HEK293 (cell line): ENCODE results near the gene KIT.
A peak's percentile ranks its signal among the peaks of the same experiment; 100 is the strongest.

ENCODE experiments used
- BCL11A ChIP-seq: fragments of 450-650 bp; formaldehyde crosslinking; IDR thresholded peaks from 2 replicates; pipeline ENCODE4 v1.5.1; 2016; ENCODE audit warnings: low read depth, missing biosample characterization, missing genetic modification characterization
- EGR2 ChIP-seq: fragments of 450-650 bp; formaldehyde crosslinking; IDR thresholded peaks from 2 replicates; pipeline ENCODE4 v1.5.1; 2016; ENCODE audit warnings: low read depth, missing biosample characterization, missing genetic modification characterization
- GLI4 ChIP-seq: fragments of 450-650 bp; formaldehyde crosslinking; IDR thresholded peaks from 2 replicates; pipeline ENCODE4 v1.5.1; 2016; ENCODE audit warnings: missing biosample characterization, missing genetic modification characterization
- KLF16 ChIP-seq: fragments of 450-650 bp; formaldehyde crosslinking; IDR thresholded peaks from 2 replicates; pipeline ENCODE4 v1.5.1; 2017; ENCODE audit warnings: missing biosample characterization, missing genetic modification characterization
- RBAK ChIP-seq: fragments of 450-650 bp; formaldehyde crosslinking; IDR thresholded peaks from 2 replicates; pipeline ENCODE4 v1.5.1; 2016; ENCODE audit warnings: missing biosample characterization, missing genetic modification characterization
- SP3 ChIP-seq: fragments of 450-650 bp; formaldehyde crosslinking; IDR thresholded peaks from 2 replicates; pipeline ENCODE4 v1.5.1; 2016; ENCODE audit warnings: missing biosample characterization, missing genetic modification characterization
- ZBTB10 ChIP-seq: fragments of 450-650 bp; formaldehyde crosslinking; IDR thresholded peaks from 2 replicates; pipeline ENCODE4 v1.5.1; 2016; ENCODE audit warnings: missing biosample characterization, missing genetic modification characterization
- ZBTB11 ChIP-seq: fragments of 450-650 bp; formaldehyde crosslinking; conservative IDR thresholded peaks from 2 replicates; pipeline ENCODE4 v1.5.1; 2016; ENCODE audit warnings: low read depth, missing biosample characterization, missing genetic modification characterization
- ZBTB8A ChIP-seq: fragments of 450-650 bp; formaldehyde crosslinking; IDR thresholded peaks from 2 replicates; pipeline ENCODE4 v1.5.1; 2016; ENCODE audit warnings: missing biosample characterization, missing genetic modification characterization
- ZNF140 ChIP-seq: fragments of 450-650 bp; formaldehyde crosslinking; IDR thresholded peaks from 2 replicates; pipeline ENCODE4 v1.5.1; 2016; ENCODE audit warnings: missing biosample characterization, missing genetic modification characterization
- ZNF148 ChIP-seq: fragments of 450-650 bp; formaldehyde crosslinking; IDR thresholded peaks from 2 replicates; pipeline ENCODE4 v1.5.0; 2017; ENCODE audit warnings: missing biosample characterization, missing genetic modification characterization, borderline replicate concordance
- ZNF169 ChIP-seq: fragments of 450-650 bp; formaldehyde crosslinking; IDR thresholded peaks from 2 replicates; pipeline ENCODE4 v1.5.1; 2016; ENCODE audit warnings: missing biosample characterization, missing genetic modification characterization
- ZNF175 ChIP-seq: fragments of 450-650 bp; formaldehyde crosslinking; IDR thresholded peaks from 2 replicates; pipeline ENCODE4 v1.5.1; 2016; ENCODE audit warnings: missing biosample characterization, missing genetic modification characterization
- ZNF239 ChIP-seq: fragments of 450-650 bp; formaldehyde crosslinking; IDR thresholded peaks from 2 replicates; pipeline ENCODE4 v1.5.1; 2016; ENCODE audit warnings: missing biosample characterization, missing genetic modification characterization
- ZNF280C ChIP-seq: fragments of 450-650 bp; formaldehyde crosslinking; IDR thresholded peaks from 2 replicates; pipeline ENCODE4 v1.5.1; 2016; ENCODE audit warnings: missing biosample characterization, missing genetic modification characterization
- ZNF280D ChIP-seq: fragments of 450-650 bp; formaldehyde crosslinking; IDR thresholded peaks from 2 replicates; pipeline ENCODE4 v1.5.1; 2016; ENCODE audit warnings: missing biosample characterization, missing genetic modification characterization
- ZNF433 ChIP-seq: fragments of 450-650 bp; formaldehyde crosslinking; IDR thresholded peaks from 2 replicates; pipeline ENCODE4 v1.5.1; 2016; ENCODE audit warnings: missing biosample characterization, missing genetic modification characterization, low read depth
- ZNF555 ChIP-seq: fragments of 450-650 bp; formaldehyde crosslinking; conservative IDR thresholded peaks from 2 replicates; pipeline ENCODE4 v1.5.1; 2017; ENCODE audit warnings: missing biosample characterization, mild to moderate bottlenecking, missing genetic modification characterization, inconsistent platforms
- ZNF560 ChIP-seq: fragments of 450-650 bp; formaldehyde crosslinking; IDR thresholded peaks from 2 replicates; pipeline ENCODE4 v1.5.1; 2017; ENCODE audit warnings: missing biosample characterization, missing genetic modification characterization, borderline replicate concordance
- ZNF596 ChIP-seq: fragments of 450-650 bp; IDR thresholded peaks from 2 replicates; pipeline ENCODE4 v1.5.0; 2018; ENCODE audit warnings: missing biosample characterization, mild to moderate bottlenecking, missing genetic modification characterization, moderate library complexity
- ZNF623 ChIP-seq: fragments of 450-650 bp; formaldehyde crosslinking; IDR thresholded peaks from 2 replicates; pipeline ENCODE4 v1.5.1; 2016; ENCODE audit warnings: missing biosample characterization, missing genetic modification characterization
- ZNF626 ChIP-seq: fragments of 450-650 bp; sonication (Bioruptor Pico); formaldehyde crosslinking; IDR thresholded peaks from 2 replicates; pipeline ENCODE4 v1.5.1; 2018; ENCODE audit warnings: missing biosample characterization, missing genetic modification characterization, inconsistent platforms
- ZNF629 ChIP-seq: fragments of 450-650 bp; formaldehyde crosslinking; IDR thresholded peaks from 2 replicates; pipeline ENCODE4 v1.5.1; 2017; ENCODE audit warnings: missing biosample characterization, missing genetic modification characterization
- ZNF670 ChIP-seq: fragments of 450-650 bp; formaldehyde crosslinking; IDR thresholded peaks from 2 replicates; pipeline ENCODE4 v1.5.1; 2016; ENCODE audit warnings: missing biosample characterization, missing genetic modification characterization, low read depth
- TF ChIP-seq, protein P1 (sequence below): fragments of 450-650 bp; formaldehyde crosslinking; IDR thresholded peaks from 2 replicates; pipeline ENCODE4 v1.5.1; 2016; ENCODE audit warnings: missing biosample characterization, missing genetic modification characterization

The KIT gene

DNA sequence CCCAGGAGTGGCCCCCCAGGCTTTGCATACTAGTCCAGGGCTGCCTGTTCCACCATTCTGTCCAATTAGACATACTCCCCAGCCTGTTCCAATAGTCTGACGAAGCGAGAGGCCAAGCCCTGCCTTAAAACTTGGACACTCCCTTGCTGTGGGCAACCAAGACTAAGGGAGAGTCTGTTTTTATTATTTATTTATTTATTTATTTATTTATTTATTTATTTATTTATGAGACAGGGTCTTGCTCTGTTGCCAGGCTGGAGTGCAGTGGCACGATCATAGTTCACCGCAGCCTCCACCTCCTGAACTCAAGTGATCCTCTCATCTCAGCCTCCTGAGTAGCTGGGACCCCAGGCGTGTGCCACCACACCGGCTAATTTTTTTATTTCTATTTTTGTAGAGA is 6.6 kb downstream of the KIT start (continued):
- peak; percentile 49 for TF ChIP-seq ZBTB11 (tag by site-specific recombination)
- TF ChIP-seq GLI4 (tag by site-specific recombination): no peak
- 0 out of 2 replicates have a peak, but pooled peaks have one; percentile 48 for TF ChIP-seq ZNF555 (tag by site-specific recombination)
- TF ChIP-seq RBAK (tag by site-specific recombination): no peak
- no peak for TF ChIP-seq ZNF626 (tag by site-specific recombination)
- no peak for TF ChIP-seq EGR2 (tag by site-specific recombination)
- TF ChIP-seq BCL11A: no peak
- TF ChIP-seq ZNF280D (tag by site-specific recombination): no peak
- TF ChIP-seq SP3 (tag by site-specific recombination): no peak
- peak; percentile 52; the same call in 1 of the 2 replicates for TF ChIP-seq ZNF623
- no peak for TF ChIP-seq ZNF596 (tag by site-specific recombination)
- 0 out of 2 replicates have a peak, but pooled peaks have one; percentile 20 for TF ChIP-seq ZNF560 (tag by site-specific recombination)
- peak; percentile 41; the same call in 1 of the 2 replicates for TF ChIP-seq ZBTB8A (tag by site-specific recombination)
- TF ChIP-seq ZNF239 (tag by site-specific recombination): no peak
- TF ChIP-seq ZNF670 (tag by site-specific recombination): no peak
- TF ChIP-seq, protein P1, sequence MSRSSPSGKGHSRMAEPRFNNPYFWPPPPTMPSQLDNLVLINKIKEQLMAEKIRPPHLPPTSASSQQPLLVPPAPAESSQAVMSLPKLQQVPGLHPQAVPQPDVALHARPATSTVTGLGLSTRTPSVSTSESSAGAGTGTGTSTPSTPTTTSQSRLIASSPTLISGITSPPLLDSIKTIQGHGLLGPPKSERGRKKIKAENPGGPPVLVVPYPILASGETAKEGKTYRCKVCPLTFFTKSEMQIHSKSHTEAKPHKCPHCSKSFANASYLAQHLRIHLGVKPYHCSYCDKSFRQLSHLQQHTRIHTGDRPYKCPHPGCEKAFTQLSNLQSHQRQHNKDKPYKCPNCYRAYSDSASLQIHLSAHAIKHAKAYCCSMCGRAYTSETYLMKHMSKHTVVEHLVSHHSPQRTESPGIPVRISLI (tag by site-specific recombination): no peak
- no peak for TF ChIP-seq ZNF169 (tag by site-specific recombination)
- TF ChIP-seq ZNF175 (tag by site-specific recombination): no peak
- peak; percentile 54; the same call in 1 of the 2 replicates for TF ChIP-seq ZNF433 (tag by site-specific recombination)
- no peak for TF ChIP-seq ZBTB10 (tag by site-specific recombination)
- TF ChIP-seq ZNF148 (tag by site-specific recombination): no peak
- peak; percentile 24; the same call in 1 of the 2 replicates for TF ChIP-seq ZNF629
- TF ChIP-seq ZNF140 (tag by site-specific recombination): 0 out of 2 replicates have a peak, but pooled peaks have one; percentile 12
- TF ChIP-seq ZNF280C (tag by site-specific recombination): no peak
- no peak for TF ChIP-seq KLF16 (tag by site-specific recombination)
